HG03575 (cell line): ENCODE results near the gene SCN1A.

Source experiments
- ATAC-seq: cut with Tn5 transposase; IDR thresholded peaks from one replicate; pipeline ENCODE4 v1.9.1; 2021; ENCODE audit not compliant: unreplicated experiment, insufficient number of reproducible peaks, low FRiP score; ENCODE audit errors: extremely low read depth

SCN1A gene

GRCh38 chr2:166090908-166091307 is 36.9 kb downstream of the SCN1A start:
- ATAC-seq: no peak

- no peak for ATAC-seq
Observed at GRCh38 chr2:166090346-166090745, 37.5 kb downstream of the SCN1A start.

- ATAC-seq: no peak
Observed at GRCh38 chr2:166088634-166089033, 39.2 kb downstream of the SCN1A start.

GRCh38 chr2:166084301-166084700 is 43.5 kb downstream of the SCN1A start:
- no peak for ATAC-seq

- no peak for ATAC-seq
Observed at GRCh38 chr2:166082736-166083135, 45.1 kb downstream of the SCN1A start.

GRCh38 chr2:166081852-166082251 is 46.0 kb downstream of the SCN1A start:
- no peak for ATAC-seq

- no peak for ATAC-seq
Observed at GRCh38 chr2:166081131-166081632, 46.6 kb downstream of the SCN1A start.

GRCh38 chr2:166074430-166074829 is 53.4 kb downstream of the SCN1A start:
- ATAC-seq: no peak

GRCh38 chr2:166074011-166074410 is 53.8 kb downstream of the SCN1A start:
- ATAC-seq: no peak

- no peak for ATAC-seq
Observed at GRCh38 chr2:166070231-166070630, 57.6 kb downstream of the SCN1A start.

- no peak for ATAC-seq
Observed at GRCh38 chr2:166068981-166069380, 58.8 kb downstream of the SCN1A start.

- ATAC-seq: no peak
Observed at GRCh38 chr2:166067229-166067628, 60.6 kb downstream of the SCN1A start.

GRCh38 chr2:166060191-166060590 is 67.6 kb downstream of the SCN1A start:
- no peak for ATAC-seq

GRCh38 chr2:166057370-166058164 is 70.3 kb downstream of the SCN1A start:
- no peak for ATAC-seq

- ATAC-seq: no peak
Observed at GRCh38 chr2:166044853-166045483, 82.9 kb downstream of the SCN1A start.

- no peak for ATAC-seq
Observed at GRCh38 chr2:166042768-166043390, 84.9 kb downstream of the SCN1A start.

- ATAC-seq: no peak
Observed at GRCh38 chr2:166042356-166042755, 85.5 kb downstream of the SCN1A start.

- no peak for ATAC-seq
Observed at GRCh38 chr2:166041613-166042012, 86.2 kb downstream of the SCN1A start.

- ATAC-seq: no peak
Observed at GRCh38 chr2:166032361-166032760, 95.5 kb downstream of the SCN1A start.

GRCh38 chr2:166031054-166031453 is 96.8 kb downstream of the SCN1A start:
- ATAC-seq: no peak
